Liver (tissue), 9 donors: Measurements from ENCODE around the gene LHFPL3. TPM values are rescaled to one million over a fixed set of nuclear protein-coding genes. Genes with fewer than 3 reads are reported as not detected.

ENCODE experiments used
- DNase-seq: peaks from one replicate; pipeline ENCODE4 v3.0.0-alpha.2; 2017; ENCODE audit warnings: low spot score
- H3K27ac ChIP-seq, 2 donors: one replicate each; pipeline ENCODE4 v1.7.0; 2013; ENCODE audit warnings: inconsistent platforms in 2 of 2, low read length in 2 of 2, control low read depth in 1 of 2, low read depth in 1 of 2, mild to moderate bottlenecking in 1 of 2
- H3K27me3 ChIP-seq, 4 donors: one replicate each; pipeline versions ENCODE4 v1.6.1 to v1.7.0; 2013; ENCODE audit warnings: low read length in 3 of 4, inconsistent platforms in 1 of 4, mild to moderate bottlenecking in 1 of 4, moderate library complexity in 1 of 4; ENCODE audit not compliant: control insufficient read depth in 4 of 4, insufficient read depth in 4 of 4
- H3K36me3 ChIP-seq, 4 donors: one replicate each; pipeline versions ENCODE4 v1.6.1 to v1.7.0; 2013; ENCODE audit warnings: low read length in 3 of 4, mild to moderate bottlenecking in 3 of 4, low read depth in 1 of 4, moderate library complexity in 1 of 4; ENCODE audit not compliant: control insufficient read depth in 4 of 4, insufficient read depth in 3 of 4
- H3K4me1 ChIP-seq, 4 donors: one replicate each; pipeline versions ENCODE4 v1.6.1 to v1.7.0; 2013; ENCODE audit warnings: low read length in 3 of 4, mild to moderate bottlenecking in 3 of 4, moderate library complexity in 1 of 4; ENCODE audit not compliant: control insufficient read depth in 4 of 4, insufficient read depth in 4 of 4
- H3K4me3 ChIP-seq, 3 donors: one replicate each; pipeline versions ENCODE4 v1.6.1 to v1.7.0; 2013; ENCODE audit warnings: low read length in 3 of 3, control low read depth in 1 of 3, low read depth in 1 of 3, mild to moderate bottlenecking in 1 of 3
- H3K9ac ChIP-seq, 2 donors: one replicate each; pipeline ENCODE4 v1.7.0; 2013; ENCODE audit warnings: low read length in 2 of 2, mild to moderate bottlenecking in 2 of 2, moderate library complexity in 2 of 2, control low read depth in 1 of 2, low read depth in 1 of 2
- H3K9me3 ChIP-seq, 4 donors: one replicate each; pipeline versions ENCODE4 v1.6.1 to v1.7.0; 2013; ENCODE audit warnings: low read length in 3 of 4; ENCODE audit not compliant: control insufficient read depth in 4 of 4
- GABPA ChIP-seq, 2 donors: IDR thresholded peaks in 1 of 2; conservative IDR thresholded peaks in 1 of 2; 2 replicates each; pipeline ENCODE4 v1.6.1; 2016; ENCODE audit warnings: antibody characterized with exemption in 2 of 2, mild to moderate bottlenecking in 1 of 2, moderate library complexity in 1 of 2
- HNF4A ChIP-seq, 2 donors: conservative IDR thresholded peaks; 2 replicates each; pipeline ENCODE4 v1.6.1; 2016; ENCODE audit warnings: antibody characterized with exemption in 2 of 2, mild to moderate bottlenecking in 2 of 2
- JUND ChIP-seq, 2 donors: IDR thresholded peaks; 2 replicates each; pipeline ENCODE4 v1.6.1; 2016; ENCODE audit warnings: antibody characterized with exemption in 2 of 2
- MAX ChIP-seq: IDR thresholded peaks from 2 replicates; pipeline ENCODE4 v1.6.1; 2016; ENCODE audit warnings: antibody characterized with exemption
- NR2F2 ChIP-seq: IDR thresholded peaks from 2 replicates; pipeline ENCODE4 v1.6.1; 2016; ENCODE audit warnings: antibody characterized with exemption
- RAD21 ChIP-seq, 2 donors: IDR thresholded peaks; 2 replicates each; pipeline ENCODE4 v1.6.1; 2016; ENCODE audit warnings: antibody characterized with exemption in 2 of 2, mild to moderate bottlenecking in 2 of 2
- SP1 ChIP-seq: IDR thresholded peaks from 2 replicates; pipeline ENCODE4 v1.6.1; 2018; ENCODE audit warnings: antibody characterized with exemption, mild to moderate bottlenecking
- TAF1 ChIP-seq: conservative IDR thresholded peaks from 2 replicates; pipeline ENCODE4 v1.6.1; 2016; ENCODE audit warnings: antibody characterized with exemption, mild to moderate bottlenecking
- YY1 ChIP-seq: IDR thresholded peaks from 2 replicates; pipeline ENCODE4 v1.6.1; 2016; ENCODE audit warnings: antibody characterized with exemption, mild to moderate bottlenecking
- WGBS: extraction: QIAGEN DNeasy Blood & Tissue Kit; methylation state at CpG from one replicate; pipeline ENCODE4 v1.1.7; 2013; 5-methylcytosine and 5-hydroxymethylcytosine counted together
- polyA plus RNA-seq, 2 donors: library from polyadenylated mRNA; stranded (reverse) in 1 of 2; unstranded in 1 of 2; fragments of 200-250 nt in 1 of 2; fragments of >200 nt in 1 of 2; fragmentation: Nextera tagmentation in 1 of 2; extraction: Ambion mirVana in 1 of 2; gene quantifications; one replicate each; pipeline versions ENCODE4 v1.2.1 to v1.2.3, GENCODE V29; 2013 to 2015
- total RNA-seq, 2 donors: library from RNA; depleted of rRNA; stranded (reverse); fragments of >200 nt; gene quantifications; one replicate each; pipeline ENCODE4 v1.2.3, GENCODE V29; 2014
- TF ChIP-seq, protein P1 (sequence below): IDR thresholded peaks from 2 replicates; pipeline ENCODE4 v1.6.1; 2016; ENCODE audit warnings: antibody characterized with exemption, mild to moderate bottlenecking
- TF ChIP-seq, protein P2 (sequence below): IDR thresholded peaks from 2 replicates; pipeline ENCODE4 v1.6.1; 2016; ENCODE audit warnings: antibody characterized with exemption
- donor health status: healthy.
- donor health status: healthy.
- donor health status: healthy.
- donor health status: healthy.
- donor health status: healthy.

Gene LHFPL3
- total and polyA plus RNA-seq, 4 donors, result not detected

GRCh38 chr7:104327534-104327933, 869 bp upstream of the LHFPL3 start (continued):
- TF ChIP-seq, protein P1, sequence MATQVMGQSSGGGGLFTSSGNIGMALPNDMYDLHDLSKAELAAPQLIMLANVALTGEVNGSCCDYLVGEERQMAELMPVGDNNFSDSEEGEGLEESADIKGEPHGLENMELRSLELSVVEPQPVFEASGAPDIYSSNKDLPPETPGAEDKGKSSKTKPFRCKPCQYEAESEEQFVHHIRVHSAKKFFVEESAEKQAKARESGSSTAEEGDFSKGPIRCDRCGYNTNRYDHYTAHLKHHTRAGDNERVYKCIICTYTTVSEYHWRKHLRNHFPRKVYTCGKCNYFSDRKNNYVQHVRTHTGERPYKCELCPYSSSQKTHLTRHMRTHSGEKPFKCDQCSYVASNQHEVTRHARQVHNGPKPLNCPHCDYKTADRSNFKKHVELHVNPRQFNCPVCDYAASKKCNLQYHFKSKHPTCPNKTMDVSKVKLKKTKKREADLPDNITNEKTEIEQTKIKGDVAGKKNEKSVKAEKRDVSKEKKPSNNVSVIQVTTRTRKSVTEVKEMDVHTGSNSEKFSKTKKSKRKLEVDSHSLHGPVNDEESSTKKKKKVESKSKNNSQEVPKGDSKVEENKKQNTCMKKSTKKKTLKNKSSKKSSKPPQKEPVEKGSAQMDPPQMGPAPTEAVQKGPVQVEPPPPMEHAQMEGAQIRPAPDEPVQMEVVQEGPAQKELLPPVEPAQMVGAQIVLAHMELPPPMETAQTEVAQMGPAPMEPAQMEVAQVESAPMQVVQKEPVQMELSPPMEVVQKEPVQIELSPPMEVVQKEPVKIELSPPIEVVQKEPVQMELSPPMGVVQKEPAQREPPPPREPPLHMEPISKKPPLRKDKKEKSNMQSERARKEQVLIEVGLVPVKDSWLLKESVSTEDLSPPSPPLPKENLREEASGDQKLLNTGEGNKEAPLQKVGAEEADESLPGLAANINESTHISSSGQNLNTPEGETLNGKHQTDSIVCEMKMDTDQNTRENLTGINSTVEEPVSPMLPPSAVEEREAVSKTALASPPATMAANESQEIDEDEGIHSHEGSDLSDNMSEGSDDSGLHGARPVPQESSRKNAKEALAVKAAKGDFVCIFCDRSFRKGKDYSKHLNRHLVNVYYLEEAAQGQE, result no peak
- TF ChIP-seq NR2F2 (no peak), MAX (no peak), JUND (IDR thresholded peaks at IDR 0.05) (no peak), HNF4A (conservative IDR thresholded peaks at IDR 0.05) (no peak), RAD21 (IDR thresholded peaks at IDR 0.05) (no peak)
- TF ChIP-seq, protein P2, sequence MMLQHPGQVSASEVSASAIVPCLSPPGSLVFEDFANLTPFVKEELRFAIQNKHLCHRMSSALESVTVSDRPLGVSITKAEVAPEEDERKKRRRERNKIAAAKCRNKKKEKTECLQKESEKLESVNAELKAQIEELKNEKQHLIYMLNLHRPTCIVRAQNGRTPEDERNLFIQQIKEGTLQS, result no peak

GRCh38 chr7:104327938-104328295, 486 bp upstream of the LHFPL3 start:
- 6% methylated on average over 13 of the region's 13 CpGs for WGBS
- Histone ChIP-seq H3K27me3 (peaks cover 2 to 20% (median 8%) of the 10 kb centered on the region in 4 donors), H3K4me1 (peaks cover 0 to 13% (median 1%) of the 10 kb centered on the region in 4 donors), H3K9me3 (no peaks in the 10 kb centered on the region), H3K9ac (no peak overlapping the region), H3K36me3 (no peaks in the 10 kb centered on the region), H3K27ac (no peak overlapping the region), H3K4me3 (no peak overlapping the region)
- TF ChIP-seq TAF1 (no peak), HNF4A (conservative IDR thresholded peaks at IDR 0.05) (no peak), YY1 (no peak)
- no peak for DNase-seq

DNA sequence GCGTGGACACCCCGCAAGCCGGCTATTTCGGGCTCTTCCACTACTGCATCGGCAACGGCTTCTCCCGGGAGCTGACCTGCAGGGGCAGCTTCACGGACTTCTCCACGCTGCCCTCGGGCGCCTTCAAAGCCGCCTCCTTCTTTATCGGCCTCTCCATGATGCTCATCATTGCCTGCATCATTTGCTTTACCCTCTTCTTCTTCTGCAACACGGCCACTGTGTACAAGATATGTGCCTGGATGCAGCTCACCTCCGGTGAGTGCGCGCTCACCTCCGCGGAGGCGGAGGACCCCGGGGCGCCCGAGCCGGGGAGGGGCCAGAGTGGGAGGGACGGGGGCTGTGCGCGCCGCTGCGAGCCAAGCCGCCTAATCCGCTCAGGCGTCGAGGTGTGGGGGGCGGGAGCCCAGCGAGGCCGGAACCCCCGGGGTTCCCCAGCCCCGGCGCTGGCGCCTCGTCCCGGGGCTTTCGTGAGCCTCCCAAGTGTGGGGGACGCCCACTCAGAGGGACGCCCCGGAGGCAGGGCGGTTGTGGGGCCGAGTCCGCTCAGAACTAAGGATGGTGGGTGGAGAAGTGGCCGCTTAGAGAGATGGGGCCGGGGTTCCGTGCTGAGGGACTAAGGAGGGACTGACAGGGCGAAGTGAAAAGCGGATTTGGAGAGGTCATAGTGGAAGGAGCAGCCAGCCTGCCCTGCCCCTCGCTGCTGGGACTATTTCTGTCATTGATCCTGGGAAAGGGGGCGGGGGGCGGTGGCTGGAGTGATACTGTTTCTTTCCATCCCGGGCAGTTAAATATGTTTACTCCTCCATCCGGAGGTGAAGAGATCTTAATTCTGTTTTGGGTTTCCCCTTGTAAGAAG, 795 bp downstream of the LHFPL3 start:
- Histone ChIP-seq H3K36me3 (no peaks in the 10 kb centered on the region), H3K27ac (no peak overlapping the region), H3K9me3 (no peaks in the 10 kb centered on the region), H3K9ac (no peak overlapping the region), H3K4me3 (peak overlapping the region in 1 of 3 donors; percentile 2), H3K4me1 (peaks cover 0 to 13% (median 1%) of the 10 kb centered on the region in 4 donors), H3K27me3 (peaks cover 2 to 20% (median 8%) of the 10 kb centered on the region in 4 donors)
- TF ChIP-seq HNF4A (conservative IDR thresholded peaks at IDR 0.05) (no peak), RAD21 (IDR thresholded peaks at IDR 0.05) (no peak), JUND (IDR thresholded peaks at IDR 0.05) (no peak), YY1 (no peak), SP1 (no peak), MAX (no peak), GABPA (IDR thresholded peaks at IDR 0.05 in 1 of 2, conservative IDR thresholded peaks at IDR 0.05 in 1 of 2) (no peak)
- no peak for DNase-seq
- 2% methylated on average over 59 of the region's 59 CpGs for WGBS
